GM23338 (cell line): ENCODE results near the gene APP.

Experiments
- CREB1 ChIP-seq: fragments of 250-450 bp; sonication (Bioruptor Pico); IDR thresholded peaks from 2 replicates; pipeline ENCODE4 v1.5.0; 2020; ENCODE audit warnings: low read depth, mild to moderate bottlenecking, moderate library complexity
- EZH2 ChIP-seq: fragments of 200-600 bp; sonication (generic); IDR thresholded peaks from one replicate; pipeline ENCODE4 v1.8.0; 2017; ENCODE audit warnings: antibody characterized with exemption, mild to moderate bottlenecking, low read depth; ENCODE audit not compliant: unreplicated experiment
- EZH2phosphoT487 ChIP-seq: fragments of 200-600 bp; sonication (generic); IDR thresholded peaks from one replicate; pipeline ENCODE4 v1.8.1; 2018; ENCODE audit warnings: antibody characterized with exemption; ENCODE audit not compliant: unreplicated experiment
- JUNB ChIP-seq: IDR thresholded peaks from one replicate; pipeline ENCODE4 v1.6.1; 2016; ENCODE audit warnings: antibody characterized with exemption; ENCODE audit not compliant: unreplicated experiment
- NANOG ChIP-seq: IDR thresholded peaks from 2 replicates; pipeline ENCODE4 v1.6.1; 2016; ENCODE audit warnings: antibody characterized with exemption, borderline replicate concordance
- POLR2AphosphoS5 ChIP-seq: IDR thresholded peaks from 2 replicates; pipeline ENCODE4 v1.6.1; 2016; ENCODE audit warnings: antibody characterized with exemption, low read depth
- REST ChIP-seq: IDR thresholded peaks from one replicate; pipeline ENCODE4 v1.6.1; 2018; ENCODE audit warnings: antibody characterized with exemption; ENCODE audit not compliant: unreplicated experiment
- STAT1 ChIP-seq: IDR thresholded peaks from one replicate; pipeline ENCODE4 v1.6.1; 2016; ENCODE audit warnings: antibody characterized with exemption; ENCODE audit not compliant: unreplicated experiment
- ZNF114 ChIP-seq: fragments of 250-450 bp; sonication (Bioruptor Pico); IDR thresholded peaks from 2 replicates; pipeline ENCODE4 v1.5.0; 2020; ENCODE audit warnings: mild to moderate bottlenecking, moderate library complexity
- ZNF331 ChIP-seq: fragments of 250-450 bp; sonication (Bioruptor Pico); IDR thresholded peaks from 2 replicates; pipeline ENCODE4 v1.5.0; 2020; ENCODE audit warnings: low read depth, mild to moderate bottlenecking, moderate library complexity
- TF ChIP-seq, protein P1 (sequence below), 2 experiments: fragments of 200-600 bp in 1 of 2; sonication (generic) in 1 of 2; conservative IDR thresholded peaks; 2 replicates each; pipeline versions ENCODE4 v1.5.1 to v1.6.1; 2016 to 2017; ENCODE audit warnings: antibody characterized with exemption in 2 of 2, low read depth in 2 of 2, mild to moderate bottlenecking in 2 of 2, moderate library complexity in 1 of 2
- TF ChIP-seq, protein P2 (sequence below): IDR thresholded peaks from 2 replicates; pipeline ENCODE4 v1.6.1; 2016; ENCODE audit warnings: antibody characterized with exemption
- TF ChIP-seq, protein P3 (sequence below): fragments of 250-450 bp; sonication (Bioruptor Pico); IDR thresholded peaks from 2 replicates; pipeline ENCODE4 v1.5.0; 2020; ENCODE audit warnings: mild to moderate bottlenecking, moderate library complexity

- TF ChIP-seq, protein P1, sequence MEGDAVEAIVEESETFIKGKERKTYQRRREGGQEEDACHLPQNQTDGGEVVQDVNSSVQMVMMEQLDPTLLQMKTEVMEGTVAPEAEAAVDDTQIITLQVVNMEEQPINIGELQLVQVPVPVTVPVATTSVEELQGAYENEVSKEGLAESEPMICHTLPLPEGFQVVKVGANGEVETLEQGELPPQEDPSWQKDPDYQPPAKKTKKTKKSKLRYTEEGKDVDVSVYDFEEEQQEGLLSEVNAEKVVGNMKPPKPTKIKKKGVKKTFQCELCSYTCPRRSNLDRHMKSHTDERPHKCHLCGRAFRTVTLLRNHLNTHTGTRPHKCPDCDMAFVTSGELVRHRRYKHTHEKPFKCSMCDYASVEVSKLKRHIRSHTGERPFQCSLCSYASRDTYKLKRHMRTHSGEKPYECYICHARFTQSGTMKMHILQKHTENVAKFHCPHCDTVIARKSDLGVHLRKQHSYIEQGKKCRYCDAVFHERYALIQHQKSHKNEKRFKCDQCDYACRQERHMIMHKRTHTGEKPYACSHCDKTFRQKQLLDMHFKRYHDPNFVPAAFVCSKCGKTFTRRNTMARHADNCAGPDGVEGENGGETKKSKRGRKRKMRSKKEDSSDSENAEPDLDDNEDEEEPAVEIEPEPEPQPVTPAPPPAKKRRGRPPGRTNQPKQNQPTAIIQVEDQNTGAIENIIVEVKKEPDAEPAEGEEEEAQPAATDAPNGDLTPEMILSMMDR (conservative IDR thresholded peaks at IDR 0.05; ENCODE audit: low read depth in 2 of 2) = no peak
- TF ChIP-seq EZH2 (no peak), REST (no peak), EZH2phosphoT487 (no peak), CREB1 (CRISPR knock-in tag) (no peak), POLR2AphosphoS5 (no peak), ZNF331 (CRISPR knock-in tag) (no peak), STAT1 (no peak), ZNF114 (CRISPR knock-in tag) (no peak), JUNB (no peak), NANOG (no peak)
- TF ChIP-seq, protein P2, sequence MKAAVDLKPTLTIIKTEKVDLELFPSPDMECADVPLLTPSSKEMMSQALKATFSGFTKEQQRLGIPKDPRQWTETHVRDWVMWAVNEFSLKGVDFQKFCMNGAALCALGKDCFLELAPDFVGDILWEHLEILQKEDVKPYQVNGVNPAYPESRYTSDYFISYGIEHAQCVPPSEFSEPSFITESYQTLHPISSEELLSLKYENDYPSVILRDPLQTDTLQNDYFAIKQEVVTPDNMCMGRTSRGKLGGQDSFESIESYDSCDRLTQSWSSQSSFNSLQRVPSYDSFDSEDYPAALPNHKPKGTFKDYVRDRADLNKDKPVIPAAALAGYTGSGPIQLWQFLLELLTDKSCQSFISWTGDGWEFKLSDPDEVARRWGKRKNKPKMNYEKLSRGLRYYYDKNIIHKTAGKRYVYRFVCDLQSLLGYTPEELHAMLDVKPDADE = no peak
- TF ChIP-seq, protein P3, sequence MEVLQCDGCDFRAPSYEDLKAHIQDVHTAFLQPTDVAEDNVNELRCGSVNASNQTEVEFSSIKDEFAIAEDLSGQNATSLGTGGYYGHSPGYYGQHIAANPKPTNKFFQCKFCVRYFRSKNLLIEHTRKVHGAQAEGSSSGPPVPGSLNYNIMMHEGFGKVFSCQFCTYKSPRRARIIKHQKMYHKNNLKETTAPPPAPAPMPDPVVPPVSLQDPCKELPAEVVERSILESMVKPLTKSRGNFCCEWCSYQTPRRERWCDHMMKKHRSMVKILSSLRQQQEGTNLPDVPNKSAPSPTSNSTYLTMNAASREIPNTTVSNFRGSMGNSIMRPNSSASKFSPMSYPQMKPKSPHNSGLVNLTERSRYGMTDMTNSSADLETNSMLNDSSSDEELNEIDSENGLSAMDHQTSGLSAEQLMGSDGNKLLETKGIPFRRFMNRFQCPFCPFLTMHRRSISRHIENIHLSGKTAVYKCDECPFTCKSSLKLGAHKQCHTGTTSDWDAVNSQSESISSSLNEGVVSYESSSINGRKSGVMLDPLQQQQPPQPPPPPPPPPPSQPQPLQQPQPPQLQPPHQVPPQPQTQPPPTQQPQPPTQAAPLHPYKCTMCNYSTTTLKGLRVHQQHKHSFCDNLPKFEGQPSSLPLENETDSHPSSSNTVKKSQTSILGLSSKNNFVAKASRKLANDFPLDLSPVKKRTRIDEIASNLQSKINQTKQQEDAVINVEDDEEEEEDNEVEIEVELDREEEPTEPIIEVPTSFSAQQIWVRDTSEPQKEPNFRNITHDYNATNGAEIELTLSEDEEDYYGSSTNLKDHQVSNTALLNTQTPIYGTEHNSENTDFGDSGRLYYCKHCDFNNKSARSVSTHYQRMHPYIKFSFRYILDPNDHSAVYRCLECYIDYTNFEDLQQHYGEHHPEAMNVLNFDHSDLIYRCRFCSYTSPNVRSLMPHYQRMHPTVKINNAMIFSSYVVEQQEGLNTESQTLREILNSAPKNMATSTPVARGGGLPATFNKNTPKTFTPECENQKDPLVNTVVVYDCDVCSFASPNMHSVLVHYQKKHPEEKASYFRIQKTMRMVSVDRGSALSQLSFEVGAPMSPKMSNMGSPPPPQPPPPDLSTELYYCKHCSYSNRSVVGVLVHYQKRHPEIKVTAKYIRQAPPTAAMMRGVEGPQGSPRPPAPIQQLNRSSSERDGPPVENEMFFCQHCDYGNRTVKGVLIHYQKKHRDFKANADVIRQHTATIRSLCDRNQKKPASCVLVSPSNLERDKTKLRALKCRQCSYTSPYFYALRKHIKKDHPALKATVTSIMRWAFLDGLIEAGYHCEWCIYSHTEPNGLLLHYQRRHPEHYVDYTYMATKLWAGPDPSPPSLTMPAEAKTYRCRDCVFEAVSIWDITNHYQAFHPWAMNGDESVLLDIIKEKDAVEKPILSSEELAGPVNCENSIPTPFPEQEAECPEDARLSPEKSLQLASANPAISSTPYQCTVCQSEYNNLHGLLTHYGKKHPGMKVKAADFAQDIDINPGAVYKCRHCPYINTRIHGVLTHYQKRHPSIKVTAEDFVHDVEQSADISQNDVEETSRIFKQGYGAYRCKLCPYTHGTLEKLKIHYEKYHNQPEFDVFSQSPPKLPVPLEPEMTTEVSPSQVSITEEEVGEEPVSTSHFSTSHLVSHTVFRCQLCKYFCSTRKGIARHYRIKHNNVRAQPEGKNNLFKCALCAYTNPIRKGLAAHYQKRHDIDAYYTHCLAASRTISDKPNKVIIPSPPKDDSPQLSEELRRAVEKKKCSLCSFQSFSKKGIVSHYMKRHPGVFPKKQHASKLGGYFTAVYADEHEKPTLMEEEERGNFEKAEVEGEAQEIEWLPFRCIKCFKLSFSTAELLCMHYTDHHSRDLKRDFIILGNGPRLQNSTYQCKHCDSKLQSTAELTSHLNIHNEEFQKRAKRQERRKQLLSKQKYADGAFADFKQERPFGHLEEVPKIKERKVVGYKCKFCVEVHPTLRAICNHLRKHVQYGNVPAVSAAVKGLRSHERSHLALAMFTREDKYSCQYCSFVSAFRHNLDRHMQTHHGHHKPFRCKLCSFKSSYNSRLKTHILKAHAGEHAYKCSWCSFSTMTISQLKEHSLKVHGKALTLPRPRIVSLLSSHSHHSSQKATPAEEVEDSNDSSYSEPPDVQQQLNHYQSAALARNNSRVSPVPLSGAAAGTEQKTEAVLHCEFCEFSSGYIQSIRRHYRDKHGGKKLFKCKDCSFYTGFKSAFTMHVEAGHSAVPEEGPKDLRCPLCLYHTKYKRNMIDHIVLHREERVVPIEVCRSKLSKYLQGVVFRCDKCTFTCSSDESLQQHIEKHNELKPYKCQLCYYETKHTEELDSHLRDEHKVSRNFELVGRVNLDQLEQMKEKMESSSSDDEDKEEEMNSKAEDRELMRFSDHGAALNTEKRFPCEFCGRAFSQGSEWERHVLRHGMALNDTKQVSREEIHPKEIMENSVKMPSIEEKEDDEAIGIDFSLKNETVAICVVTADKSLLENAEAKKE = no peak
Measured at GRCh38 chr21:25986928-25987327, 183.6 kb downstream of the APP start.
